HuH-7.5 (cell line): ENCODE measurements around the gene CCDC47.
"Not testable (repeated sequence)": the region's sequence is repeated elsewhere in the genome, so short reads cannot be mapped to it uniquely, and the experiment has no call there.

Experiments used
- DNase-seq: peaks from one replicate; pipeline ENCODE4 v3.0.0; 2011; ENCODE audit warnings: low spot score

Gene CCDC47

GRCh38 chr17:63735691-63736090 lies 37.7 kb downstream of the CCDC47 start:
- no peak for DNase-seq

- DNase-seq: no peak
Measured at GRCh38 chr17:63722403-63722802, 51.0 kb downstream of the CCDC47 start.

DNA sequence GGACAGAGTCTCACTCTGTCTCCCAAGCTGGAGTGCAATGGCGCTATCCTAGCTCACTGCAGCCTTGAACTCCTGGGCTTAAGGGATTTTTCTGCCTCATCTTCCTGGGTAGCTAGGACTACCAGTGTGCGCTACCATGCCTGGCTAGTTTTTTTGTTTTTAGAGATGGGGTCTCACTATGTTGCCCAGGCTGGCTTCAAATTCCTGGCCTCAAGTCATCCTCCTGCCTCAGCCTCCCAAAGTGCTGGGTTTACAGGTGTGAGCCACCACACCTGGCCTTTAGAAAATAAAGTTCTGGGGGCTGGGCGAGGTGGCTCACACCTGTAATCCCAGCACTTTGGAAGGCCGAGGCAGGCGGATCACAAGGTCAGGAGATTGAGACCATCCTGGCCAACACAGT lies 53.2 kb downstream of the CCDC47 start:
- not testable (repeated sequence) for DNase-seq

DNA sequence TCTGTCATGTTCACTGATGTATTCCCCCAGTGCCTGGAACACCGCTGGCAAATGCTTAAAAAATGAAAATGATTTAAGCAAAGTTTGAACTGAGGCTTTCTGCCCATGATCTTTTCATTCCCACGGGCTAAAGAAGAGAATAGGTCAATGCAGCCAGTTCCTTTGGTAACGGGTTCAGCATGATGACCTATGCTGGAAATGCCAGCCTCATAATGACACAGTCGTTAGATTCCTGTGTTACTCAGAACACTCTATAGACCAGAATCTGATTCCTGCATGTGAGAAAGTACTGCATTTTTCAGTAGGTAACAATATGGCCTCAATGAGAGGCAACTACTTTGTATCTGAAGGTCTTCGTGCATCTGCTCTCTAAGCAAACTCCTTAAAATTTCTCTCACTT lies 54.4 kb downstream of the CCDC47 start:
- DNase-seq: no peak

DNA sequence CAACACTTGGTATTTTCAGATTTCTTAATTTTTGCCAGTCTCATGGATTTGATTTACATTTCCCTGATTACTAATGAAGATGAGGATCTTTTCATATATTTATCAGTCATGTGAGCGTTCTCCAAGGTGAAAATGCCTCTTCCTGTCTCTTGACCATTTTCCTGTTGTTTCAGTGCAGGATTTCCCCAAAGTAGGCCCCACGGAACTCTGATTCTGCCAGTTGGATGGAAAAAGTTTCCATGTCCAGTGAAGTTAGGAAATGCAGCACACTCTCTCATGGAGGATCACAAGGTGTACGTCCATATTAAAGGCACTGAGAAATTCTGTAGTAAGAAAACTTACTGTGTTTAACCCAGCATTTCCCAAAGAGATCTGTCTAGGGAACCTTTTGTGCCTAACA lies 57.0 kb downstream of the CCDC47 start:
- no peak for DNase-seq

DNA sequence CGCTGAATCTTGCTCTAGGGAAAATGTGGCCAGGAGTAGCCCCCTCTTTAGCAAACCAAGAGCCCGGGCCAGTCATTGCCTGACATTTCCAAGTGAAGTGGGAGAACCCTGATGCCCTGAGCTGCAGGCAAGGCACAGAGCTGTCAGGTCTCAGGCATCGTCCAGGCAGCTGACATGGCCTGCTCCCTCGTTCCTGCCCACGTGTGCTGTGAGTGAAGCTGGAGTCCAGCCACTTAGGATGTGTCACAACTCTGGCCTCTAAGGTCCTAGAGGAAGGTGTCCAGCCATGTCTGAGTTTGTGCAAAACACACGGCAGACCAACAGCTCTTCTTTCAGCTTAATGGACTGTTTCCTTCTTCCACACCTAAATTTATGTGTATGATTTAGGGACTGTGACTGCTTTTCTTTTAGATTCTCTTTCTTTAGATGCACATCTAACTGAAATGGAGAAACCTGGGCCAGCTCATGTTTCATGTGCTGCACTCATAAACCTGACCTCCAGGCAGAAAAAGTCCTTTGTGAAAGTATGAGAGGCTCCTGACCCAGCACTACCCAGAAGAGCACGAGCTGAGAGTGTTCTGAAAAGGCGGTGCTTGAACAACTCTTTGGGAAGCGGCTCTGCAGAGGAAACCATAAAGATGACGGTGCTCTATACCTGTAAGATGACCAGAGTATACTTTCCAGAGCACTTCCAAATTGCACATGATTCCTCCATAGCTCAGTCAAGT lies 58.7 kb downstream of the CCDC47 start:
- no peak for DNase-seq

GRCh38 chr17:63709110-63709509 lies 64.3 kb downstream of the CCDC47 start:
- no peak for DNase-seq

DNA sequence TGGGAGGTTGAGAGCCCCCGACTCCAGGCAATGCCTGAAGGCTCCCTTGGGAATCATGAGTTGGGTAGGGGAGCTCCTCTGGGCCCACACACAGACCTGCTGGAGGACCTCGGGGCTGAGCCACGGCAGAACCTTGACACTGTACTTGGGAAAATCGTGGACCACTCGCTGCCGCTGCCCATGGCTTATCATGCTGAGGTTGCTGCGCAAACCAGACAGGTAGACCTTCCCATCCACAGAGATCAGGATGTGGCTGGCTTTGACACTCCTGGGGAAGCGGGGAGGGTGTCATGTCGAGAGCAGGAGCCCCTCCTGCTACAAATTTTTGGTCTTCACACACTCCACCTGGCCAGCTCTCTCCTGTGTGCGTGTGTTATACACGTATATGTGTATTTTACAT lies 66.2 kb downstream of the CCDC47 start:
- no peak for DNase-seq

DNA sequence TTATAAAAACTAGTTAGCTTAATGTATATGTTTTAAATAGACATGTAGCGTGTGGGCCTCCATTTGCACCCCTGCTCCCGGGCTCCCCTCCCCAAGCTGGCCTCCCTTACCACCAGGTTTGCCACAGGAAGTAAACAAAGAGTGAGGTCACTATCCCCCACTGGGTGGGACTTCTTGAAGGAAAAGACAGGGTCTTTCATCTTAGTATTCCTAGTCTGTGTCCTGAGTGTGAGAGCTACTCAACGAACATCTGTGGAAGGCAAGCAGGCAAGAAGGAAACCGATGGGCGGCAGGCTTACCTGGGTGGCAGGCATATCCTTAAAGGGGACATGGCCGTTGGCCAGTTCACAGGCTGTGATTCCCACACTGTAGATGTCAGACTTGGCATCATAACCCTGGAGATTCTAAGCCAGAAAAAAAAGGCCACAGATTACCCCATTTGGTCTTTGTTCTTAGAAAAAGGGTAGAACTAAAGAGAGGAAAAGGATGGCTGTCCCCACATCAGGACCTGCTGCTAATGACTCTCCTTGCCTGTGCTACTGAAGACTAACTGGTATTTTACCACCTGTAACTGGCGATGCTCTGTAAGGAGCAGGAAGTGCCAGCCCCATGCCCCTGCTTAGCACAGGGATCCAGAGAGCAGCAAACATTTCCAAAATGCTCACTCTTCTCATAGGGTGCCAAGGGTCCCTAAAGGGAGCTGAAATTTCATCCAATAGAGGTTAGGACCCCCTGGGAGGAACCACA lies 66.9 kb downstream of the CCDC47 start:
- DNase-seq: no peak

DNA sequence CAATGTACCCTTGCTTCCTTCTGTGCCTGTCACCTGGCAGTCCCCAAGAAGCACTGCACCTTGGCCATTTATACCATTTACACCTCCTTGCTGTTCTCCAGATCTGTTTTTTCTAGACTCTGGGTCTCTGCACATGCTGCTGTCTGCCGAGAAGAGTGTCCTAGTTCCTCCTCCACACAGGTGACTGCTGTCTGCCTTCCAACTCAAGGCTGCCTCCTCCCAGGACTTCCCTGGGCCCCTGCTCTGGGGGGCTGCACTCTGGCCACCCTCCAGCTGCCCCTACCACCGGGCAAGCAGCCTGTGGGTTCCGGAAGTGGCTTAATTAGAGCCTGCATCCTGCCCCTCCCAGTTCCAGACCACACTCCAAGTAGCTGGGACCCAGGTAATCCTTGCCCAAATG lies 67.7 kb downstream of the CCDC47 start:
- DNase-seq: no peak

DNA sequence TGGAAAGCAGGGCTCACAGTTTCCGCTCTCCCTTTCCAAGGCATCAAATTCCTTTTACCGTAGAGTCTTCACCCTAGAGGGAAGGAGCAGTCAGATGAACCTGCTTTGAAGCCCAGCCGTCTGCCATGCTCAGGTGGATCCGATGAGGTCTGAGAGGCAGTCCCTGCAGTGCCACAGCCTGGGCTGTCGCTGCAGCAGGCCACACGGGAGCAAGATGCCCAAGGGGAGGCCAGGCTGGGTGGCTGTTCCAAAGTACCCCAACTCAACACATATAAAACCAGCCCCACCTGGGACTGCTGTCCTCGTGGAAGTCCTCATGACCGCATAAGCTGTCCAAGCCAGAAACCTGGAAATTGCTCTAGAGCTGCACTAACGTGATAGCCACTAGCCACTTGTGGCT lies 68.6 kb downstream of the CCDC47 start:
- DNase-seq: no peak

- no peak for DNase-seq
Measured at GRCh38 chr17:63704259-63704576, 69.2 kb downstream of the CCDC47 start.

DNA sequence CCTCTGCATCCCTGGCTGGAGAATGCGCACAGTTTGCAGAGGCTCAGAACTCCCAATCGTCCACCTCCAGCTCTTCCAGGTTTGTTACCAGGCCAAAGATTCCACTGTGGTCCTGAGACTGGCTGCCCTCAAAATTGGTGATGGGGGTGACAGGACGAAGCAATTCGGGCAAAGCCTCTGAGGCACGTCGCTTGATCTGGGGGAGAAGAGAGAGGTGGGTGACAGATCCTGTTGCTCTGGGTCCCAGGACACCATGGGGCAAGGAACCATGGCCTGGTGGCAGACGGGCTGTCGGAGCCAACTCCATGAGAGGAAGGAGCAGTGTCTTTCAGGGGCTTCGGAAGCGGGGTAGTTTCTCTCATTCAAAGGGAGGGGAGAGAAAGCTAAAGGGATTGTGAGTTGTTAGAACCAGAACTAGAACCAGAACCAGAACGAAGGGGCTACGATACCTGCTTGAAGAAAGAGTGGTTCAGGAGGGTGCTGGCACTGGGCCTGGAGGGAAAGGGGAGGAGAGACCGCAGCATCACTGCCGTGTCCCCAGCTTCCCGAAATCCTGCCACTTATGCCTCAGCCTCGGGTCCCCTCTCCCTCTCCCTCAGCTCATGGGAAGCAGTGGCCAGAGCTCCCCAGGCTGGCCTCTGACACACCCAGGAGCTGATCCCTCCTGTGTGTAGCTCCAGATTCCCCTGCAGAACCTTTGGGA lies 69.7 kb downstream of the CCDC47 start:
- DNase-seq: no peak

DNA sequence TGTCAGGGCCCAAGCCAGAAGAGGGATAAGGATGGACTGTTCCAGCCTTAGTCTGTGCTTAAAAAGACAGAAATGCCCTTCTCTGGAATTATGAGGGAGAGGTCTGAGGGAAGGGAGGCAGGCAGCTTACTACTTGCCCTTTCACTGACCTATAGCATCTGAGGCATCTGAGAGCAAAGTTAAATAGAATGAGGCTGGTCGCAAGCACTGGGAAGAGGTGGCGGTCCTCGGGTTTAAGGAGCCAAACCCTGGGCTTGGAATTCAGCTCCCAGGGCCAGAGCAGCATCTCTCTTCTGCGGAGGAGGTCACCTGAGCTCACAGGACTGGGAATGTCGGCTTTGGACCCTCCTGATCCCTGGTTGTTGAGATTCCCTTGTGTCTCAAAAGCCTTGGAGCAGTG lies 70.4 kb downstream of the CCDC47 start:
- DNase-seq: no peak

GRCh38 chr17:63702721-63703015 lies 70.7 kb downstream of the CCDC47 start:
- DNase-seq: no peak

- DNase-seq: no peak
Measured at GRCh38 chr17:63701868-63702720, 71.3 kb downstream of the CCDC47 start.

DNA sequence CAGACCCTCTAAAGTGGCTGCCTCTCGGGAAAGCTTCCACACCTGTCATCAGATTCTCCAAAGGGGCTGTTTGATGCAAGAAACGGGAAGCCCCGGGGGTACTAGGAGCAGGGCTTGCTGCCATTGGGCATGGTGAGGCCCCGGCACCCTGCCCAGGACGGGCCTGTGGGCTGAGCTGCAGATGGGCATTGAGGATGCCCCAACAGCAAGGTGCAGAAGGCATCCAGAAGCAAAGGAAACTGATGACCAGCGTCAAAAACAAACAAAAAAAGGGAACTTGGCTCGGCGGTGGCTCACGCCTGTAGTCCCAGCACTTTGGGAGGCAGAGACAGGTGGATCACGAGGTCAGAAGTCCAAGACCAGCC lies 72.0 kb downstream of the CCDC47 start:
- no peak for DNase-seq

DNA sequence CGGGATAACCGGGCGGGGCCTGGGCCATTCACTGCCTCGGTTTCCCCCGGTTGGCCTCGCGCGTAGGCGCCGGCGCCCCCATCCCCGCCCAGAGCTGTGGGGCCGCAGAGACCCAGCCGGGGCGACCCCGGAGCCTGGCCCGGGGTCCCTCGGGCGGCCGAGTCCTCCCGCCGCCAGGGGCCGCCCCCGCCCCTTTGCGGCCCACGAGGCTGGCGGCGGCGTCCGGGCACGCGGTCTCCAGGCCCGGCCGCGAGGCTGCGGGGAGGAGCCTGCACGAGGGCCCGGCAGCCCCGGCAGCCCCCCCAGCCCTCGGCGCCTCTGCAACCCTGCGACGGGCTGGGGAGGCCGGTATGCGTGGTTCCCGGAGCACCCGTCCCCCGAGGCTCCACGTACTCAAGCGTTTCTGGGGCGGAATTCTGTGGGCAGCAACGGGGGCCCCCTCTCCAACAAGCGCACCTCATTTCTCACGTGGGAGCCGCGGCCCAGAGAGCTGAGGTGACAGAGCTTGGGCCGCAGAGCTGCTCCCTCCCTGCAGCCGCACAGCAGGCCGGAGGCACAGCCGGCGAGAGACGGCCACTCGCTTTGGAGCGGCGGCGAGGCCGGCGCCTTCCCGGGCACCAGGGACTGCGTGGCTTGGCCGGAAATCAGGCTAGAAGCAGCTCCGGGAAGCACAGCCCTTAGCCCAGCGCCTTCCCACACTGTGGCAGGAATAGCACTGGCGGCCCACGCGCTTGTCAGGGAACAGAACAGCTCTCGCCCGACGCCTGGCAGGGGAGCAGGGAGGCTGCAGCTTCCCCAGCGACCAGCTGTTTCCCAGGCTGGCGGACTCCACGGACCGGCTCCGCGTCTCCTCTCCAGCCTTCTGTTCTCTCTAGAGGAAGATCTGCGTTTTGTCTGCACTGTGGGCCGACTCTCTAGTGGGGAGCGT lies 72.6 kb downstream of the CCDC47 start:
- DNase-seq: no peak

DNA sequence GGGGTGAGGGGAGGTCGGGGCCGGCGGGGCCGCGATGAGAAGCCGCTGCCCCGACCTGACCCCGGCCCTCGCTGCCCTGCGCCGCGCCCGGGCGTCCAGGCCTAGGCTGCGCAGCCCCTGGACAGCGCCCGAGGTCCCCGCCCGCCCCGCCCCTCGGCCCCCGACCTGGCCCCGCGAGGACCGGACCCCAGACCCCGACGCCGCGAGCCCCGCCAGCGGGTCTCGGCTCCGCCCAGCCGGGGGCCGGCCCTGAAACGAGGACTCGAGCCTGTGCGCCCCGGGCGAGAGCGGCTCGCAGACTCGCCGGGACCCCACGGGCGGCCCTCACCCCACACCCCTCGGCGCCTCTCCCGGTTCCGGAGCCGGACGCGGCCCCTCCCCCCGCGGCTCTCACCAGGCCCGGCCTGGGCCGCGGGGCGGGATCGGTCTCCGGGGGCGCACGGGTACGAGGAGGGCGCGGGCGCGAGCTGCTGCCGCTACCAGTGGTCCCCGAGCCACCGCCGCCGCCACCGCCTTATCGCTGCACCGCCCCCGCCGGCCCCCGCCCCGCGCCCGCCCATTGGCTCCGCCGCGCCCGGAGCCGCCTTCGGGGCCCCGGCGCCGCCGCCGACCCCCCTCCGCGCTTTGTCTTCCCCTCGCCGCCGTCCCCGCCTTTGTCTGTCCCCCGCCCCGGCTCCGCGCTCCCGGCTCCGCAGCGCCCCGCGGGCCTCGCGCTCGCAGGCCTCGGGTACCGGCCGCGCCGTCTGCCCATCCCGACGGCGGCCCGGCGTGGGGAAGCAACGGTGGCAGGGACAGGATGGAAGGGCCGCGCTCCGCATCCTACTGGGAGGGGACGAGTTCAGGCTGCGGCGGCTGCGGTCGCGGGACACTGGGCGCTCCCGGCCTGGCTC lies 73.5 kb downstream of the CCDC47 start, which contains the start of gene LIMD2:
Gene LIMD2, minus strand, starts transcription at position 488 of the 890 bp plus-strand sequence. CDS start 827 bp downstream, outside the sequence.
- DNase-seq: peak; percentile 80

- DNase-seq: no peak
Measured at GRCh38 chr17:63698886-63699637, 74.3 kb downstream of the CCDC47 start.
